GM19099 (cell line): Measurements from ENCODE around the gene LTC4S.
A peak's percentile ranks its signal among the peaks of the same experiment; 100 is the strongest.

Experiments
- POLR2A ChIP-seq: IDR thresholded peaks from 3 replicates; pipeline ENCODE4 v1.6.1; 2011; ENCODE audit warnings: low read depth; ENCODE audit not compliant: insufficient read length; ENCODE audit errors: extremely low read depth

Gene LTC4S

DNA sequence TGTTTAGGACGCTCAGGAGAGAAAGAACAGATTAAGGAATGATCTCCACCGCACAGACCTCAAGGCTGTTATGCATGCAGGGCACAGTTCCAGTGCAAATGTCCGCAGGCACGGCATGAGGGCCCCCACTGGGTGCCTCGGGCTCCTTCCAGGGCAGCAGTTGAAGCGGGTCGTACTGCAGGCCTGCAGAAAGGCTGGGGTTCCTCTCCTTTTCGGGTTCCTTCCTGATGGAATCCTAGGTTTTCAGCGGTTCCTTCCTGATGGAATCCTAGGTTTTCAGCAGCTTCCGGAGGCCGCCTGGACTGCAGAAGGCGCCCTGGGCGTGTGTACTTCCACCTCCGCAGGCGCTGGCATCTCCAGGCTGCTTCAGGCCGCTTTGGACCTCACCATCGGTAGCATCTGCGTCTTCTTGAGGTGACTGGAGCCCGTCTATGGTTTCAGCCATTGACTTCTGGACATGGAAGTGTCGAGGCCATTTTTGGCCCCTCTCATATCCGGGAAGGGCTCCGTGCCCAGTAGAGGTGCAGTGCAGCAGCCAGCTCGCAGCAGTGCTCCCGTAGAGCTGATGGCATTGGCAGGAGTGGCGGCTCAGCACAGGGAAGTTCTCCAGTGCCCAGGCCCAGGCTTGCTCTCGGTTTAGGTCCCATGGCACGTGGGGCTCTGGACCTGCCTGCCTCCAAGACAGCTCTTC is 18.5 kb downstream of the LTC4S start:
- no peak for TF ChIP-seq POLR2A

DNA sequence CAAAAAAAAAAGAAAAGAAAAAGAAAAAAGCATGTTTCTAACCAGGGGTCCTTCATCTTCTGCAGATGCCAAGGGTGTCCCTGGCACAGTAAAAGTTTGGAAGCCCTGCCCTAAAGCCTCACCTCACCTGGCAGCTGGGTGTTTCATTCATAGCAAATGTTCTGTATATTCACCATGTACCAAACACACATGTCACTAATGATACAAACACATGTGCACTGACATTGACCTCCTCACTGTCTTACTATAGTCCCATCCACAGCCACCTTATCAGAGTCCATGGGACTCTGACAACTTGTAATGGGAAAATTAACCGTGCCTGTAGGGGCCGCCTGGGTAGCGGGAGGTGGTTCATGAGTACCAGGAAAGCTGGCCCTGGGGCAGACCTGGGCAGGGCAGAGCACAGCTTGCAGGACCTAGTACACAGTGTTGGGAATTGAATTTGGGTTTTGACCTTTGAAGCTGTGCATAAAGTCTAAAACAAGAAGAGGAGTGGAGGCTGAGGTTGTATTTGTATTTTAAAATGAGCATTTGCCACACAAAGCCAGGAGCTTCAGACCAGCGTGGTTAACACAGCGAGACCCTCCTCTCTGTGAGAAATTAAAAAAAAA is 19.3 kb downstream of the LTC4S start:
- no peak for TF ChIP-seq POLR2A

DNA sequence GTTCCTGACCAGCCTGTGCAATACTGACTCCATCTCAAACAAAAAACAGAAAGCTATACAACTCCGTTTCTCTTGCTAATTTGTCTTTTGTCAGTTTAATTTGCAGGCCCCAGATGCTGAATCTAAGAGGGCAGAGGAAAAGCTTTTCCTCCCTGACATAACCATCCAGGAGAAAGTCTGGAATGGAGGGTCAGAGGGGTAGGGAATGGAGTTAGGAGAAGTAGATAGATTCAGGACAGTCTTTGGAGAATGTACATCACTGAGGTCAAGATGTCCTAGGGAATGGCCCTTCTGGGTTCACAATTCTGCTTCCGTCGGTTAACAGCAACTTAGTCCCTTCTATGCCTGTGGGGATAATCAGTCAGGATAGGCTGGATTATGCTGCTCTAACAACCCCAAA is 20.3 kb downstream of the LTC4S start:
- TF ChIP-seq POLR2A = no peak

DNA sequence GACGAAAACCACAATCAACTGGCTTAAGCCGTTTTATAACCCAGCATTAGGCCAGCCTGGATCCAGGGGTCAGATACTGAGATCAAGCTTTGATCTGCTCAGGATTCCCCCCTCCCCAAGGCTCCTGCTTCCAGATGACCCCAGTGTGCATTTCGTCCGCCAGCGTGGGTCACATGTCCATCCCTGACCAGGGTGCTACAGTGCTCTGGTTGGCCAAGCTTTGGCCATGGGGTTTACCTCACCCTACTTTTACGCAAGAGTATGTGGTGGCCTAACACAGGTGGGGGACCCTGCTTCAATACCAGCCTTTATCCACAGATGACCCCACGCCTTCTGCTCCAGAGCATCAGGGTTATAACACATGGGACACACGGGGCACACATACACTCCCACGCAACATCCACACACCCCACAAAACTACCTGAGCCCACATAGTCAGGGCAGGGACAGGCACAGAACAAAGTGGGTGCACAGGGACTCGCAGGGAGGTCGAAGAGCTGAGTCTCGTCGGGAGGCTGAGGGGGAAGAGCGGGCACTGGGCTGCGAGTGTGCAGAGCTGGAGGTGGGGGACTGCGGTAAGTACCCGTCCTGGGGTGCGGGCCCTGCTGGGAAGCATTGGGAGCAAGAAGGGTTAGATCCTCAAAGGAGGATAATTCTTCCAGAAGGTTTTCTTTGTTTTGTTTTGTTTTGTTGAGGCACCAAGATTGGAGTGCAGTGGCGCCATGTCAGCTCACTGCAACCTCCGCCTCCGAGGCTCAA is 21.9 kb downstream of the LTC4S start:
- TF ChIP-seq POLR2A = no peak

DNA sequence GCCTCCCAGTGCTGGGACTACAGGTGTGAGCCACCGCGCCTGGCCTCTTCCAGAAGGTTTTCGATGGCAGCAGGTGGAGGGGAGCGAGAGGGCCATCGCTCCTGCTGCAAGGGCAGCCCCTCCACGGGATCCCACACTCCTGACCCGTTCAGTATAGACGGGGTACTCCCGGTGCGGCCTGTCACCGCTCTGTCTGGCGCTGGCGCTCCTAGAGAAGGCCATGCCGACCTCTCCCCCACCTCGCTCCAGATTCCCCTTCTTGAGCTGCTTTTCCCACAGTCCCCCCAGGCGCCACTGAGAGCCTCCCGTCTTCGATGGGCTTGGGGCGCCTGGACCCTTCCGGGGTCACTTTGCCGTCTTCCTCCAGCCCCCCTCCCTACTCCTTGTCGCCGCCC is 22.6 kb downstream of the LTC4S start:
- no peak for TF ChIP-seq POLR2A

DNA sequence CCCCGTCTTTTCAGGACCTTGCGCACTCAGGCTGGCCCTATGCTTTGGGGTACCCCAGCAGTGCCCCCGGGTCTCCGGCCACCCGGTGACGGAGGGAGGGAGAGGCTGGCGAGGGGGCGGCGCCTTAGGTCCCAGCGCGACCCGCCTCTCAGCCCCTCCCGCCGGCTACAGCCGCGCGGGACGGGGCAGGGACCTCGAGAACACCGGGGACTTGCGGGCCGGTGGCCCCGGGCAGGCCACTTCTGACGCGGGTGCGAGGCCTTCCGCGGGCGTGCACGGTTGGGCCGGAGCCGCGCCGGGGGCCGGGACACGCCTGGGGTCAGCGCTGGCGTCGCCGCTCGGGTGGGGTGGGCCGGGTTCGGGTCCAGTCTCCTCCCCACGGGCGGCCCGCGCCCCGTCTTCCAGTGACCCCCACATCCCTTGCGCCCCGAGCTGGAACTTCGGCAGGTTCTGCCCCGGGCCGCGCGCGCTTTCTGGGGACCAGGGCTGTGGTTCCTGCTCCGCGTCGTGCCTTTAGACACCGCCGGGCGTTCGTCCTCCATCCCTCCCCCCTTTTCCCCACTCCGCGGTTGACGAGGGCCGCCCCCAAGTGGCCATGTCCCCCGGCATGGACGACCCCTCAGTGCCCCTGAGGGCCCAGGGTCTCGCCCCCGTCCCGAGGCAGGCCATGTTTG is 23.1 kb downstream of the LTC4S start:
- TF ChIP-seq POLR2A = no peak

DNA sequence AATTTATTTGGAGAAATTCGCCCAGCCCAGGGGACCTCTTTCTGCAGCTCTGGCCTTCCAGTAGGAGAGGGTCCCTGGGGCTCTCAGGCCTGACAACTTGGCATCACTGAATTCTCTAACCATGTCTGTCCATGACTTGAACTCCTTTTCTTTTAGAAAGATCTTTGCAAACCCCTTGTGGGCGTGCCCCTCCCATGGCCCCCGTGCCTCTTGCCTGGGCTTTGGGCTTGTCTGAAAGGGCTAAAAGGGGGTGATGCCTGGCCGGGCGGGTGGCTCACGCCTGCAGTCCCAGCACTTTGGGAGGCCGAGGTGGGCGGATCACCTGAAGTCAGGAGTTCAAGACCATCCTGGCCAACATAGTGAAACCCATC is 23.7 kb downstream of the LTC4S start:
- no peak for TF ChIP-seq POLR2A

DNA sequence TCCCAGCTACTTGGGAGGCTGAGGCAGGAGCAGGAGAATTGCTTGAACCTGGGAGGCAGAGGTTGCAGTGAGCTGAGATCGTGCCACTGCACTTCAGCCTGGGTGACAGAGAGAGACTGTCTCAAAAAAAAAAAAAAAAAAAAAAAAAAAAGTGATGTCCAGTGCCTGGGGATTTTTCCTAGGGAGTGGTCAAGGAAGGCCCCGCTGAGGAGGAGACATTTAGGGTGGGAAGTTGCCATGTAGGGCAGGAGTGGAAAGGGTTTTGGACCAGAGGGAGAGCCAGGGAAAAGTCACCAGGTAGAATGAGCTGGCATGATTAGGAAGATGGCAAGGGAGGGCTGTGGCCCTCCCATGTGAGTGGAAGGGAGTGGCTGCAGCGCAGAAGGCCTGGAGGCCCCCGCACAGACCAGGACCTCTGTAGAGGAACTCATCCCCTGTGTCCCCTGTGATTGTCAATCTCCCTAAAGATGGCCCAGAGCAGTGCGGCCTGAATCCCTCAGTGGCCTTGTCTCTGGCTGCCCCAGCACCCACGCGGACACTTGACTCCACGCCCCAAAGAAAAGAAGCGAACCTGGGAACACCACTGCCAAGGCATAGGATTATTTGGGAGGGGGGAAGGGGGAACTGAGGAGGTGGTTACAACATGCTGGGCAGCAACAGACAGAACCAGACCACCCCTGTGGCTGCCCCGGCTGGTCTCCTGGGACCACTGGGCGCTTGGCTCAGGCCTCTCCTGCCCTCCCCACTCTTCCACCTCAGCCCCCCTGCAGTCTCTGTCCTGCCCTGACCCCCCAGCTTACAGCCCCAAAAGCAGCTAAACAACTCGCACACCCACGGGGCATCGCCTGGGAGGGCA is 24.3 kb downstream of the LTC4S start:
- TF ChIP-seq POLR2A = no peak

DNA sequence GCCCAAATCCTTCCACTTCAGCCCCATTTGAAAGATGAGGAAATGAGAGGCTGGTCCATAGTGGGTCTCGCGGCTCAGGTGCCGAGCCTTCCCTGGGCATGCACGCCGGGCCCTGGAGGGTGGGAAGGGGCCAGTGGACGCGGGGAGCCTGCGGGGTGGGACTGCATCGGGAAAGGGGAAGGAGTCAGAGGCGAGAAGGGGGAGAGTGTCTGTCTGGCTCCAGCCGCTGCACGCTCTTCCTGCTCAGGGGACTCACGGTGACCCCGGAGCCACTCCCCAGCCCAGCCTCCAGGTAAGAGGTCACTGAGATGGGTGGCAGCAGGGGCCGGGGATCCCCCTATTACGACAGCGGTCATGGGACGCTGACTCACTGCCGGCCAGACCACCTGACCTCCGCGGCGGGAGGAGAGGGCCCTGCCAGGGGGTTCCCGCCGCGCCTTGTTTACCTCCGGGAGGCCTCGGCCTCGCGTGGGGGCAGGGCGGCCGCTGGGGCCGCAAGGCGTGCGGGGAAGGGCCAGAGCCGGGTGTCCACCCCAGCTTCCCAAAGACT is 25.0 kb downstream of the LTC4S start:
- peak; percentile 75 for TF ChIP-seq POLR2A

DNA sequence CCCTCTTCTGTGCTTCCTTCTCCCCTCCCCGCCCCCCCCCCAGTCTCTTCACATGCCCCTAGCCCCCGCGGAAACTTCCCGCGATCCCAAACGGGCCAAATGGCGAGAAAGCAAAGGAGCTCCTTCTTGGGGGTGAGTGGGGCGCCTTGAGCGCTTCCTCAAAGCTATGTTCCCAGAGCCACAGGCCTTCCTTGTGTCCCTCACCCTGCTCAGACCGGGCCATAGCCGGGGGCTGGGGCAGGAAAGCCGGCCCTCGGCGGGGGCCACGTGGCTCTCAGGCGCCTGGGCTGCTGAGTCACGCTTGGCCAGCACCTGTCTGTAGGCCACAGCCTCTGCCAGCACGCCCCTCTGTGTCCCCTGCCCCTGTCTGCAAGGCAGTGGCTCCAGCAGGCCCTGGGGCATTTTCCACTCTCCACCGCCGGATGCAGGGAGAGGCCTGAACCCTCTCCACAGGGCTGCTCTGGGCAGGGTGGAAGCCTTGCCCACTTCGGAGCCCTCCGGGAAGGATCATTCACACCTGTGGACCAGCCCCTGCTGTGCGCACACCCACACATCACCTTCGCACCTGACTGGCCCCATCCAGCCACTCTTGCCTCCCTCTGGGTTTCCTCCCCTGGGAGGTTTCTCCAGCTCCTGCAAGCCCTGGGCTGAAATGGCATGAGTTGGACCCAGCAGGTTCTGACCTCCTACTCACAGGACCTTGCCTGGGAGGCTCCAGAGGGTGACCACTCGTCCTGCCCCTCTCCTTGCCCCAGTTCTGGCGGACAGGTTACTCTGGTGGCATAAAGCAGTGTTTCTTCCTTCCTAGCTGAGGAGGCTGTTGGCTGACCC is 25.7 kb downstream of the LTC4S start:
- TF ChIP-seq POLR2A = peak; percentile 30

DNA sequence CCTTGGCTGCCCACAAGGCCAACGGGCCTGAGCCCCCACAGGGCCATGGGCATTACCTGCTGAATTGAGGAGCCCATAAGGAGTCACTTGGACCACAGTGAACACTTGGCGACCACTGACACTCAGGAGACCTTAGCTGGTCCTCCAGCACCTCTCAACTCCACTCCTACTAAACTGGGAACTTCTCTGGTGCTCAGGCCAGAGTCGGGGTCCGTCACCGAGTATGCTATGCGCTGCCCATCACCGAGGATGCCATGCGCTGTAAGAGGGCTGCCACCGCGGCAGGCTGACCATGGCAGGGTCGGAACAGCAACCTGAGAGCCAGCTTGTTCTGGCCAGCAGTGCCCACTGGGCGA is 26.3 kb downstream of the LTC4S start:
- no peak for TF ChIP-seq POLR2A

DNA sequence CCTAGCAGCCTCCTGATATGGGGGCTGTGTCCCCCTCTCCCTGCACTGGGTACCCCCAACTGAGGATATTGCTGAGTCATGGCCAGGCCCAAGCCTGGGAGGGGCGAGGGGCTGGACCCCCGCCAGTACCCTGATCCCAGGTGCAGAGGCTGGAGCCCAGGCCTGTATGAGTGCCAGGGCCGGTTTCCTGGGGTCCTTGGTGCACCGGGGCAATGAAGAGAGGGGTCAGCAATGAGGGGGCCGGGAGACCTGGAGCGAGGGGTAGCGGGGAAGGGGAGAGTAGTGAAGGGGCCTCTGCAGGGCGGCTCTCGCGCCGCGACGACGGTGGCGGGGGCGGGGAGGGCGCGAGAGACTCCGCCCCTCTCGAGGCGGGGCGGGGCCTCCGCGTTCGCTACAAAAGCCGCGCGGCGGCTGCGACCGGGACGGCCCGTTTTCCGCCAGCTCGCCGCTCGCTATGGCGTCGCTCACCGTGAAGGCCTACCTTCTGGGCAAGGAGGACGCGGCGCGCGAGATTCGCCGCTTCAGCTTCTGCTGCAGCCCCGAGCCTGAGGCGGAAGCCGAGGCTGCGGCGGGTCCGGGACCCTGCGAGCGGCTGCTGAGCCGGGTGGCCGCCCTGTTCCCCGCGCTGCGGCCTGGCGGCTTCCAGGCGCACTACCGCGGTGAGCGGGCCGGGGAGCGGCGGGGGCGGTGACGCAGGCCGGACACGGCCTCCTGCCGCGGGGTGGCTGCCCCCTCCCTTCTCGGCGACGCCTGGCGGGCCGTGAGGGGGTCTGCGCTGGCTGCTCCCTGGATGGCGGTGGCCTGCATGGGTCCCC is 26.9 kb downstream of the LTC4S start, which contains the start of gene SQSTM1:
Gene SQSTM1 (plus strand): TSS at position 423 of the 815 bp plus-strand sequence. CDS start 32 bp downstream, at position 455.
- TF ChIP-seq POLR2A = peak; percentile 99

DNA sequence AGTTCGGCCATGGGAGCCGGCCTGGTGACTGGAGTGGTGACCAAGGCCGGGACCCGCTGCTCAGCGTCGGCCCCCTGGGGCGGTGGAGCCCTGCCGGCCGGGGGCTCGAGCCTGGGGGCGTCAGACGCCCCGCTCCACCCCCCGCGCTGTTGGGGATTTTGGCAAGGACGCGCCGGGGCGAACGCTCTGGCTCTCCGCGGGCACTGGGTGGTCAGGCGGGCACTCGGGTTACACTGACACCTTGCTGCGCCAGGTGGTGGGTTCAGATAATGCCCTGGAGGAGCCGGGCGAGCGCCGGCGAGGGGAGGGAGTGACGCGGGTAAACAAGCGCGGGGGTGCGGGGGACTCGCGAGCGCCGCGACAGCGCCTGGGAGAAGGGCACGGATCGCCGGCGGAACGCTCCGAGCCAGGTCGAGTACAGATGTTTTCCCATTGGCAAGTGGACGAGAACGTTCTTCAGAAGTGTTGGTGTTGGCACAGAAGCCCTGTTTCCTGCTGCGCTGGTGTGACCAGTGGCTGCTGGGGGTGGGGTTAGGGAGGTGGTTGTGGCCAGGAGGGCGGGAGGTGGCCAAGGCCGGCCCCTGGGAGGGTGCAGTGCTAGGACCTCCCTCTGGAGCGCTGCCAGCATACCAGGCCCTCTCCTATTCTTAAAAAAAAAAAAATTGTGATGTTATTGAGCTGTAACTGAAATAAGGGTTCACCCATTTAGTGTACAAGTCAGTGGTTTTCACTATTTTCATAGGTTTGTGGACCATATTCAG is 27.7 kb downstream of the LTC4S start:
- peak; percentile 60 for TF ChIP-seq POLR2A

DNA sequence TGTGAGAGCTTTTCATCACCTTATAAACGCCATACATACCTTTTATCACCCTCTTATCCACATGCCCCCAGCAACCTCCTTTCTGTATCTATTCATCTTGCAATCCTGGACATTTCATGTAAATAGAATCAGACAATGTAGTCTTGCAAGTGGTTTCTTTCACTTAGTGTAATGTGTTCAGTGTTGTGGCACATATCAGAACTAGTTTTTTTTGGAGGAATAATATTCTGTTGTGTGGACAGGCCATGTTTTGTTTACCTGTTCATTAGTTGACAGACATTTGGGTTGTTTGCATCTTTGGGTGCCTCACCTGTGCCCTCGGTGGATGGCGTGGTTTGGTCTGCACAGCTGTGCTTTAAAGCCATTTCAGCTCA is 28.3 kb downstream of the LTC4S start:
- TF ChIP-seq POLR2A = peak; percentile 21
